ENCODE measurements around the gene HYAL1.

GRCh38 chr3:50269460-50269859 lies 33.9 kb downstream of the HYAL1 start:
- TF ChIP-seq CTCF (IDR thresholded peaks at IDR 0.05), result no peak
- TF ChIP-seq EZH2phosphoT487 (IDR thresholded peaks at IDR 0.05), result no peak
